ENCODE data around the gene MPV17L2.

The MPV17L2 gene

GRCh38 chr19:18164072-18164471 is 28.9 kb upstream of the MPV17L2 start:
- Histone ChIP-seq H3K9me3 (no peaks in the 10 kb centered on the region), H3K4me1 (ENCODE audit: control insufficient read depth in 1 of 2, insufficient read depth in 1 of 2, low read depth in 1 of 2, low read length in 1 of 2) (peaks cover 16 to 23% of the 10 kb centered on the region in 2 experiments), H3K27me3 (no peaks in the 10 kb centered on the region), H3K36me3 (no peaks in the 10 kb centered on the region), H3K27ac (no peak overlapping the region), H3K4me3 (ENCODE audit: low read depth in 1 of 2, low read length in 1 of 2) (no peak overlapping the region)
- TF ChIP-seq CTCF (IDR thresholded peaks at IDR 0.05): no peak

GRCh38 chr19:18165794-18166544 is 27.0 kb upstream of the MPV17L2 start:
- Histone ChIP-seq H3K4me1 (ENCODE audit: control insufficient read depth in 1 of 2, insufficient read depth in 1 of 2, low read depth in 1 of 2, low read length in 1 of 2) (peaks cover 30 to 37% of the 10 kb centered on the region in 2 experiments), H3K4me3 (ENCODE audit: low read depth in 1 of 2, low read length in 1 of 2) (no peak overlapping the region), H3K27ac (no peak overlapping the region), H3K36me3 (no peaks in the 10 kb centered on the region), H3K9me3 (no peaks in the 10 kb centered on the region), H3K27me3 (no peaks in the 10 kb centered on the region)
- no peak for TF ChIP-seq CTCF (IDR thresholded peaks at IDR 0.05)

- Histone ChIP-seq H3K4me3 (ENCODE audit: low read depth in 1 of 2, low read length in 1 of 2) (no peak overlapping the region), H3K36me3 (no peaks in the 10 kb centered on the region)
Measured at GRCh38 chr19:18167011-18167410, 26.0 kb upstream of the MPV17L2 start.

GRCh38 chr19:18167975-18168645 is 24.9 kb upstream of the MPV17L2 start:
- TF ChIP-seq CTCF (IDR thresholded peaks at IDR 0.05): peak; percentile 85
- Histone ChIP-seq H3K4me1 (ENCODE audit: control insufficient read depth in 1 of 2, insufficient read depth in 1 of 2, low read depth in 1 of 2, low read length in 1 of 2) (peaks cover 39 to 53% of the 10 kb centered on the region in 2 experiments), H3K27ac (peak overlapping the region; percentile 98), H3K4me3 (ENCODE audit: low read depth in 1 of 2, low read length in 1 of 2) (no peak overlapping the region), H3K27me3 (no peaks in the 10 kb centered on the region), H3K36me3 (no peaks in the 10 kb centered on the region), H3K9me3 (no peaks in the 10 kb centered on the region)

More at GRCh38 chr19:18167011-18167410, 26.0 kb upstream of the MPV17L2 start:
- H3K27ac ChIP-seq: no peak overlapping the region
- no peaks in the 10 kb centered on the region for H3K27me3 ChIP-seq
- peaks cover 28 to 42% of the 10 kb centered on the region in 2 experiments for H3K4me1 ChIP-seq (ENCODE audit: control insufficient read depth in 1 of 2, insufficient read depth in 1 of 2, low read depth in 1 of 2, low read length in 1 of 2)
- H3K9me3 ChIP-seq: no peaks in the 10 kb centered on the region
- no peak for TF ChIP-seq CTCF (IDR thresholded peaks at IDR 0.05)

GRCh38 chr19:18168673-18169381 is 24.2 kb upstream of the MPV17L2 start:
- Histone ChIP-seq H3K27ac (peak overlapping the region; percentile 98), H3K36me3 (no peaks in the 10 kb centered on the region), H3K9me3 (no peaks in the 10 kb centered on the region), H3K4me3 (ENCODE audit: low read depth in 1 of 2, low read length in 1 of 2) (no peak overlapping the region), H3K27me3 (no peaks in the 10 kb centered on the region), H3K4me1 (ENCODE audit: control insufficient read depth in 1 of 2, insufficient read depth in 1 of 2, low read depth in 1 of 2, low read length in 1 of 2) (peaks cover 44 to 58% of the 10 kb centered on the region in 2 experiments)
- TF ChIP-seq CTCF (IDR thresholded peaks at IDR 0.05): no peak

Measured in neutrophil (primary cell).